Skeletal muscle cell (primary cell): ENCODE data around the gene SUPT5H.

Experiments
- DNase-seq: peaks from one replicate; pipeline ENCODE4 v3.0.0-alpha.2; 2010; ENCODE audit warnings: low read depth
- H3K4me3 ChIP-seq: 2 replicates; pipeline ENCODE4 v1.5.1; 2011; ENCODE audit warnings: low read depth, mild to moderate bottlenecking, control low read depth, low read length, moderate library complexity

SUPT5H gene

DNA sequence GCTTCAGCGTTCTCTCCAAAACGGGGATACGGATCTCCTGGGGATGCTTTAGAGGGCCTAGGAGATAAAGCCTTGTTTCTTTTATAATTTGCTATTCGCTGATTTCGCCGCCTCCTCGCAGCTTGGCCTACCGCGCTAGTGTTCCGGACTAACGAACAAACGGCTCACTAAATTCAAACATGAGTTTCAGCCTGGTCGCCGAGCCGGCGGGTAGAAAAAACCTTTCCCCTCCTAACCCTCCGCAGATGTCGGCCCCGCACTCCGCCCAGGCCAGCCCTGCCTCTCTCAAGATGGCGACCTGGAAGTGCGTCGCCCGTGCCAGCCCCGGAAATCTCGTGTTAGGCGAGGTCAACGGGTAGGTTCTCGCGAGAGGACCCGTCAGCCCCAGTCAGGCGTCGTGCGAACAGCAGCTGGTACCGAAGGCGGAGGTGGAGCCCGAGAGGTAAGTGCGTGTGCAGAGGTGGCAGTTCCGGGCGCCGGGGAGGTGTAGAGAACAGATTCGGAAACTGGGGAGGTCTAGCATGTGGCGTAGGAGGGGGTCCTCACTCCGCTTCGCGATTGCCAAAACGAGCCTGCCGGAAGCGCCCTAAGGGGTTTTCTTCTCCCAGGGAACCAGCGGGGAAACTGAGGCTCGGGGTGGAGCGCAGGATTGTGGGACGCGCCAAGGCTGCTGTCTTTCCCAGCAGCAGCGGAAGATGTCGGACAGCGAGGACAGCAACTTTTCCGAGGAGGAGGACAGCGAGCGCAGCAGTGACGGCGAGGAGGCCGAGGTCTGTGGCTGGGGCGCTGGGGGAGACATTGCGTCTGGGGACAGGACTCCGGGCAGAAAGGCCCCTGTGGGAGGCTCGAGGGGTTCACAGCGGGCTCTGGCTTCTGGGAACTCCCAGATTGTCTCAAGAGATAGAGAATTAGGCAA, at the start of gene SUPT5H:
TSS of gene SUPT5H (plus strand) at position 387 of the 916 bp plus-strand sequence. CDS start at position 696, 309 bp downstream.
- peak; percentile 90 for DNase-seq
- H3K4me3 ChIP-seq: peak within 1 kb of the TSS; percentile 100

DNA sequence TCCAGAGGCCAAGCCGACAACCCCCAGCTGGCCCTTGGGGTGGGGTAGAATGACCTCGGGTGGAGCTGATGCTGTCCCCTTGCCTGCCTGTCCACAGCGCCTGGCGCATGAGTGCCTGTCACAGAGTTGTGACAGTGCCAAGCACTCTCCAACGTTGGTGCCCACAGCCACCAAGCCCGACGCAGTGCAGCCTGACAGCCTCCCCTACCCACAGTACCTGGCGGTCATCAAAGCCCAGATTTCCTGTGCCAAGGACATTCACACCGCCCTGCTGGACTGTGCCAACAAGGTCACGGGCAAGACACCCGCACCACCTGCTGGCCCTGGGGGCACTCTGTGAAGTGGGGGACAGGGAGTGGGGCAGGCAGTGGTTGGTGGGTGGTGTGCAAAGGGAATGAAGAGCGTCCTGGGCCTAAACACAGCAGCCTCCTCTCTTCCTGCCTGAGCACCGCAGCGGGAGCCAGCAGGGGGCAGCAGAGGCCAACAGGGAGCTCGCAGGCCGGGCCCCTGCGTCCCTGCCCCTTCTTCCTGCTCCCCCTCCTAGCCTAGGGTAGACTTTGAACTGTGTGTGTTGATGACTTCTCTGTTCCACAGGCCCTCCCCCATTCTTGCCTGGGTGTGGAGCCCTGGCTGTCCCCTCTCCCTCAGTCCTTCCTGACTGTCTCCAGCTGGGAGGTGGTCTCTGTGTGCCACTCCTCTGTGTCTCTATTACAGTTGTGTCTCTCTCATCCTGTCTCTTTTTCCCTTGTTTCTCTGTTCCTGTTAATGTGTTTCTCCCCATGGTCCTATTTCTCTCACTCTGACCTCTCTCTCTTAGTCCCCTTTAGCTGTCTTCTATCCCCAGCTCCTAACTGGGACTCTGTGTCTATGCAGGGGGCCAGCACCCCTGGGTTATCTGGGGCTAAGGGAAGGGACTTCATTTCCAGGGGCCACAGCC, 47.8 kb upstream of the SUPT5H start:
- no peak overlapping the region for H3K4me3 ChIP-seq
- no peak for DNase-seq

DNA sequence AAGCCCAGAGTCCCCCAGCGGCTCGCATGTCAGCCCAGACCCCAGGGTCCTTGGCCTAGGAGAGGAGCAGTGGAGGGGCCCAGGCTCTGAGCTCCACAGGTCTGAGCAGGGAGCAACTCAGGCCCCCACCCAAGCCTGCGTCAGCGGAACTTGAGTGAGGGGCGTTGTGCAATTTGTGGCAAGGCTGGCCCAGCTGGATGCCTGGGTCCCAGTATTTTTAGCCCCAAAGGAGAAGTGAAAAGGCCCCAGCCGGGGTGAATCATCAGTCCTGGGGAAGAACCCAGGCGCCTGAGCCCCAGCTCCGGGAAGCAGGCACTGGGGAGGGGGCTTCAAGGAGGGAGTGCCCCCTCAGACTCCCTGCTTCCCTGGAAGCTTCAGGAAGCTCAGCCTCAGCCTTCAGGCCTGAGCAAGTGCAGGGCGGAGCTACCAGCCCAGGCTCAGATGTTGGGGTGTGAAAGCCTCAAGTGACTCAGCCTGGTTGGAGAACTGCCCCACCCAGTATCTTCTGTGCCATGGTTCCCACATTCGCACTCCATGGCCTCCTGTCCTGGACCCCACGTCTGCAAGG, 47.0 kb upstream of the SUPT5H start:
- peak; percentile 53 for DNase-seq
- H3K4me3 ChIP-seq: no peak overlapping the region

DNA sequence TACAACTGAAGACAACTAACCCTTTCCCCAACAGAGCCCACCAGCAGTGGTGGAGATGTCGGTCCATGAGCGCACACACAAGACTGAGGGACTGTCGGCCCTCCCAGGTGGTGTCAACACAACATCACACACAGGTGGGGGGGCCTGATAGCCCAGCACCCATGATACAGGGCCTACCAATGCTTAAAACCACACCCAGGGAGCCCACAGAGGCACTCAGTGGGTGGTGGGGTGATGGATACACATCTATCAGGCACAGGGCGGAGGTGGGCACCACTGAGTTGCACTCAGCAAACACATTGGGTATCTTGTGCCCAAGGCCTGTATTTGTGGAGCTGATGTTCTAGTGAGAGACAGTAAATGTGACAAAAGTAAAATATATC, 45.7 kb upstream of the SUPT5H start:
- DNase-seq: no peak
- H3K4me3 ChIP-seq: no peak overlapping the region

DNA sequence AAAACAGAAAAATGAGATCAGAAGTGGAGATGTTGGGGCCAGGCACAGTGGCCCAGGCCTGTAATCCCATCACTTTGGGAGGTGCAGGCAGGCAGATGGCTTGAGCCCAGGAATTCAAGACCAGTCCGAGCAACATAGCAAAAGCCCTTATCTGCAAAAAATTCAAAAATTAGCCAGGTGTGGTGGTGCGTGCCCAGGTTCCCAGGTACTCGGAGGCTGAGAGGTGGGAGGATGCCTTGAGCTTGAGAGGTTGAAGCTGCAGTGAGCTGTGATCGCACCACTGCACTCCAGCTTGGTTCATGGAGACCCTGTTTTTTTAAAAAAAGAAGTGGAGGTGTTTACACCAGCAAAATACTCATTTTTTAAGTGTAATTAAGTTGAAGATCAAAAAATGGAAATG, 45.3 kb upstream of the SUPT5H start:
- H3K4me3 ChIP-seq: no peak overlapping the region
- no peak for DNase-seq

DNA sequence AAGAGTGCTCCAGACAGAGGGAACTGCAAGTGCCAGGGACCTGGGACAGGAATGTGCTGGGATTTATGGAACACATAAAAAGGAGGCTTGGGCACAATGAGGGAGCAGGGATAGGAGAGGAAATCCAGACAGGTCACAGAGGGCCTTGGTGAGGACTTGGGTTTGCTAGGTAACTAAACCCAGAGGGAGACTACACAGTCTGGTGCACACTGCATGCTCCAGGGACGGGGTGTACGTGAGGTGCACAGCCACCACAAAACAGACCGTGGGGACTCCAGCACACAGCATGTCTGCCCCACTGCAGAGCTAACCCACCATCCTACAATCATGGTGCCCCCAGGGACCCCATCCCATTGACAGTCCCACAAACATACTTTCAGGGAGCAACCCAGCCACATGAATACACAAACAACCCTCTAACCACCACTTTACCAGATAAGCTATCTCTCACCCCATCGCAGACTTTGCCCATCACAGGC, 44.3 kb upstream of the SUPT5H start:
- no peak overlapping the region for H3K4me3 ChIP-seq
- DNase-seq: no peak

DNA sequence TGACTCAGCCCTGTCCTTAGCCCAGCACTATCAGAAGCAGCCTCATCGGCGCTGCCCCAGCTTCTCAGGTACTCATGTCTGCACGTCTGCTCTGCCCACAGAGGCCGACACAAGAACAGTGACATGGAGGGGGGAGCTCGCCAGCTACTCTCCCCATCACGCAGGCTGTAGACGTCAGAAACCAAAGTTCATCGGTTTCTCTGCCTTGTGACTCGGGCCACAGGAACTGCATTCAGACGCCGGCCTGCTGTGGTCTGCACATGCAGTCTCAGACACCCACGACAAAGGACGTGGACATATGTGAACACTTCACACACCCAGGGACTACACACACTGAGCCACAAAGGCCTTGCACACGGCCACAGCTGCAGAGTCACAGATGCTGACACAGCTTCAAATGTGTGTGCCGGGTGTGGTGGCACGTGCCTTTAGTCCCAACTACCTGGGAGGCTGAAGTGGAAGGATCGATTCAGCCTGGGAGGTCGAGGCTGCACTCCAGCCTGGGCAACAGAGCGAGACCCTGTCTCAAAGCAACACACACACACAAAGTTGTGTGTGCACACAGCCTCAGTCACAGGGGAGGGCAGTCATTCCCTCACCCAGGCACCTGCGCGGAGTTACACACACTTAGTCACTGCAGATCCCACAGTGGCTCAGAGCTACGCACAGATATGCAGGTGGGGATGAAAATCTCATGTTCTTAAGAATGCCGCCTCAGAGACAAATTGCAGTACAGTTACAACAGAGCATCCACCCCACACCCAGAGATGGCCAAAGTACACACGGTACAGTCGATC, 43.6 kb upstream of the SUPT5H start:
- no peak overlapping the region for H3K4me3 ChIP-seq
- DNase-seq: peak; percentile 72

DNA sequence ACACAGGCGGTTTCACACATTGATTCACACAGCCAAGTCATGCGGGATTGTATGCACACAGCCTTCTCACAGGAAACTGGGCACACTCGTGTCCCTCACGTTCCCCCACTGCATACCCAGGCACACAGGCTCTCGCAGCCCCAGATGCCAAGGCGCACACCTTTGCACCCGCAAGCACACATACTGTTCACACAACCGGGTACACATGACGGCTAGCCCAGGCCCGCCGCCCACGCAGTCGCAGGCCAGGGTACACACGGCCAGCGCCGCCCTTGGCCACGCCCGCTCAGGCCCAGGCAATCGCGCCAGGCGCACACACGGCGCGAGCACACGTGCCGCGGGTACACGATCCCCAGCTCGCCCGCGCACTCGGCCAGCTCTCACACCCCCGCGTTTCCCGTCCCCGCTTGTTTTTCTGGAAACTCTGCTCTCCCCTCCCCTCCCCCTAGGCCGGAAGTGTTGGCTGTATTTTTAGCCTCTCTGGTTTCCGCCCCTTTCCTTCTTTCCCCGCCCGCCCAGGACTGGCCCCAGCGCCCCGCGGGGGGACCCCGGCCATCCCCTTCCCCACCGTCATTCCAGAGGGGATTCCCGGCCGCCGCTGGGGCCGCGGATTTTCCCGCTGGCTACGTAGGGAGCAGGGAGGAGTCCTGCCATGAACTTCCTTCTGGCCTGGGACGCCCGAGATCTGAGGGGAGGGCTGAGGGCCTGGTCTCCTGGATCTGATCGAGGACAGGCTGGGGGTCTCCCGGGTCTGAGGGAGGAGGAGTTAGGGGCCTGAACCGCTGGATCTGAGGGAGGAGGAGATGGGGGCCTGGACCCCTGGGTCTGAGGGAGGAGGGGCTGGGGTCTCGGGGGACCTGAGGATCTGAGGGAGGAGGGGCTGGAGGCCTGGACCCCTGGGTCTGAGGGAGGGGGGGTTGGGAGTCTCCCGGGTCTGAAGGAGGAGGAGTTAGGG, 42.8 kb upstream of the SUPT5H start:
- peak overlapping the region; percentile 40 for H3K4me3 ChIP-seq

DNA sequence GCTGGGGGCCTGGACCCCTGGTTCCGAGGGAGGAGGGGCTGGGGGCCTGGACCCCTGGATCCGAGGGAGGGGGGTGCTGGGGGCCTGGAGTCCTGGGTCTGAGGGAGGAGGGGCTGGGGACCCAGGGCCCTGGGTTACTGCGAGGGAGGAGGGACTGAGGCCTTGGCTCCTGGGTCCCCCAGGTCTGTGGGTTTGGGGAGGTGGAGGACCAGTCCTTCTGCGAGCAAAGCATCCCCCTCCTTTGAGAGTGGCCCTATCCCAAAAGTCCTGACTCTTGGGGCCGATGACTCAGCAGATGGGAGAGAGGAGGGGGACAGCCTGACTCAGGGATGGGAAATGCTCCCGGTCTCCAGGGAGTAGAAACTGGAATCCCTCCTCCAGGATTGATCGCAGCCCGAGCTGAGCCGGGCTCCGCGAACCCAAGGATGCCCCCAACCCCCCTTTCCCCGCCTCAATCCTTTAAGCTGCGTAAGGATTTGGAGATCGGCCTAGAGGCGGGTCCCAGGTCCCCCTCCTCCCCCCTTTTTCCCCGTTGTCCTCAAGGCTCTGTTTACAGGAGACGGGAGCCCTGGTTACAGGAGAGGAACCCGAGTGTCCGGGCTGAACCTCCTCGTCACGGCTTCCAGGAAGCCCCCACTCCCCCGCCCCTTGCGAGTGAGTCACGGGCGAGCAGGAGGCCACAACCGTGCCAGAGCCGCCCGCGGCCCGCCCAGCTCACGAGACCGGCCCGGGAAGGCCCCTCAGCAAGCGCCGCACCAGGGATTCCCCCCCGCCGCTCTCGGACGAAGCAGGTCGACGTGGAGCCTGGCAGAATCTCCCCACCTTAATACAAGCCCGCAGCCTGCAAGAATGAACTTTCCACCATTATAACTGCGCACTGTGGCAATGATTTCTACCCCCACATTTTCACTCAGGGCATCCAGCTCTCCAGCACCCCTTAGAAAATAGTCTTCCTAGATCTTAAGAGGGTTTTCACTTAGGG, 41.8 kb upstream of the SUPT5H start:
- H3K4me3 ChIP-seq: peak overlapping the region; percentile 40
- peak; percentile 98 for DNase-seq

More for the DNA sequence above, 42.8 kb upstream of the SUPT5H start:
- DNase-seq: peak; percentile 79

DNA sequence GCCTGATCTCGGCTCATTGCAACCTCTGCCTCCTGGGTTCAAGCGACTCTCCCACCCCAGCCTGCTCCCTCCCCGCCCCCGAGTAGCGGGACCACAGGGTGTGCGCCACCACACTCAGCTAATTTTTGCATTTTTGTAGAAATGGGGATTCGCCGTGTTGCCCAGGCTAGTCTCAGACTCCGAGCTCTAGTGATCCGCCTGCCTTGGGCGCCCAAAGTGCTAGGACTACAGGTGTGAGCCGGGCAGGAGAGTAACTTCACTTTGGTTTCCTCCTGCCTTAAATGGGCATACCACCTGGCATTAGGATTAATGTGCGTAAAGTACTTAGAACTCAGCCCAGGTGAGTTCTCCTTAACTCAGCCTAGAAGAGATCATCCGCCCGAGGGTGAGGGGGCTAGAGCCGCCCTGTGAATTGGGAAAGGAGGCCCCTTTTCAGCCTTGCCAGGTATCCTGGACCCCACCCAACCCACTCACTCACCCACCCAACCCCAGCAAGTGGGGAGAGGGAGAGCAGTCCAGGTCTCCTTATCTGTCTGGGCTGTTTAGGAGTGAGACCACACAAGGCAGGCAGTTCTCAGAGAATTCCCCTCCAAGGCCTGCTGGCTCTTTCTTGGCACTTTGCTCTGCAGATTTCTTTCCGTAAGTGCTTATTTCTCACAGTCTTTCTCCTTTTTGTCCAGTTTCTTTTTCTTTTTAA, 40.0 kb upstream of the SUPT5H start:
- H3K4me3 ChIP-seq: no peak overlapping the region

DNA sequence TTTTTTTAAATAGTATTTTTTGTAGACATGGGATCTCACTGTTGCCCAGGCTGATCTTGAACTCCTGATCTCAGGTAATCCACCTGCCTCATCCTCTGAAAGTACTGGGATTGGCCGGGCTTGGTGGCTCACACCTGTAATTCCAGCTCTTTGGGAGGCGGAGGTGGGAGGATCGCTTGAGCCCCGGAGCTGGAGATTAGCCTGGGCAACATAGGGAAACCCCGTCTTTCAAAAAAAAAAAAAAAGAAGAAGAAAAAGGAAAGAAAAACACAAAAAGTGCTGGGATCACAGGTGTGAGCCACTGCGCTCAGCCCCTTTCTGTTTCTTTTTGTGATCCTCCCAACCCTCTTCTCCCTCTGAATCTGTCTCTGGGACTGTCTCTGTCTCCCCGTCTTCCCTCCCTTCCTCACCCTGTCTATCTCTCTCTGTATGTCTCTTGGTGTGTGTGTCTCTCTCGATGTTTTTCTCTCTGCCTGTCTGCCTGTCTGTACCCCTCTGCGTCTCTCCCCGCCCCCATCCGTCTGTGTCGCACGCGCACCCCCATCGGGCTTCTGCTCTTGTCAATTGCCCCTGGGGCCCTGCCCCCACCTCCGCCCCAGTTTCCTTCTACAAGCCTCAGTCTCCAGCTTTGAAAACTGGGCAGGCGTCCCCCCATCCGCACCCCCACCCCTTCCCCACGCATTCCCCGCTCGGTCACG, 39.3 kb upstream of the SUPT5H start:
- peak overlapping the region; percentile 97 for H3K4me3 ChIP-seq
- DNase-seq: no peak

More for the DNA sequence above, 40.0 kb upstream of the SUPT5H start:
- no peak for DNase-seq

DNA sequence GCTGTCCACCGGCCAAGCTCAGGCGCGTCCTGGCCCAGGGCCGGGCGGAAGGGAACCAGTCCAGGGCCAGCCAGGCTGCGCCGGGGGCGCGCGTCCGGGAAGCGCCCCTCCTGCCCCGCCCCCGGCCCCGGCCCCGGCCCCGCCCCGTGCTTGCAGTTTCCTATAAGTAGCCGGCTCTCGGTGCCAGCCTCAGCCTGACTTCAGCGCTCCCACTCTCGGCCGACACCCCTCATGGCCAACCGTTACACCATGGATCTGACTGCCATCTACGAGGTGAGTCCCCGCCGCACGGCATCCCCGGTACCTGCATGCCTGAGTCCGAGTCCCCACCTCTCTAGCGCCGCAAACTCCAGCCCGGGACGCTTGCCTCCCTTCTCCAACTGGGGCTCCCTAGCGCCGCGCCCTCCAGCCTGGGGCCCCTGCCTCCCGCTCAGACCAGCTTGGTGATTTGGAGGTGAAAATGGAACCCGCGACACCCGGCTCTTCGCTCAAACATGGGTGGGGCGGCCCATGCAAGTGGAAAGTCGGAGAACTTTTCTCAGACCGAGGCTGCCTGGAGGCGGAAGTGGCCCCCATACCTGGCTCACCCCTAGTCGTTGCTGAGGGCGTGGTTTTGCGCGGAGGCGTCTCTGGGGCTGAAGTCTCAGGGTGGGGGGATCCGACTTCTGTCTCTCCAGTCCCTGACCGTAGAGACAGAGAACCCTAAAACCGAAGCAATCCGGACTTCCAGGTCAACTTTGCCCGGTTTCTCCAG, 38.5 kb upstream of the SUPT5H start, which contains the start of gene ZFP36:
TSS of gene ZFP36 (plus strand) at position 192 of the 754 bp plus-strand sequence. CDS start at position 250, 58 bp downstream.
- DNase-seq: peak; percentile 63

DNA sequence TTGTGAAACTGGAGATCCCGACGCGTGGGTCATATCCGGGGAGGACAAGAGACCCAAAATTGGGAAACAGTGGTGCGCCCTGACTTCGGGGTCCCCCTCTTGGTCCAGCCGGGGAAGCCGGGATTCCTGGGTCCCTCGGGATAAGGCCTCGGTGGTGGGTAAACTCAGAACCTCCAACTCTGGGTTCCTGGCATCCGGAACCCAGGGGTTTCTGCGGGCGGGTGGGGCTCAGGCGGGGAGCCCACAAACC, 38.0 kb upstream of the SUPT5H start:
- H3K4me3 ChIP-seq: peak overlapping the region; percentile 97
- no peak for DNase-seq

More for the DNA sequence above, 38.5 kb upstream of the SUPT5H start, which contains the start of gene ZFP36:
- peak within 1 kb of the TSS; percentile 97 for H3K4me3 ChIP-seq

DNA sequence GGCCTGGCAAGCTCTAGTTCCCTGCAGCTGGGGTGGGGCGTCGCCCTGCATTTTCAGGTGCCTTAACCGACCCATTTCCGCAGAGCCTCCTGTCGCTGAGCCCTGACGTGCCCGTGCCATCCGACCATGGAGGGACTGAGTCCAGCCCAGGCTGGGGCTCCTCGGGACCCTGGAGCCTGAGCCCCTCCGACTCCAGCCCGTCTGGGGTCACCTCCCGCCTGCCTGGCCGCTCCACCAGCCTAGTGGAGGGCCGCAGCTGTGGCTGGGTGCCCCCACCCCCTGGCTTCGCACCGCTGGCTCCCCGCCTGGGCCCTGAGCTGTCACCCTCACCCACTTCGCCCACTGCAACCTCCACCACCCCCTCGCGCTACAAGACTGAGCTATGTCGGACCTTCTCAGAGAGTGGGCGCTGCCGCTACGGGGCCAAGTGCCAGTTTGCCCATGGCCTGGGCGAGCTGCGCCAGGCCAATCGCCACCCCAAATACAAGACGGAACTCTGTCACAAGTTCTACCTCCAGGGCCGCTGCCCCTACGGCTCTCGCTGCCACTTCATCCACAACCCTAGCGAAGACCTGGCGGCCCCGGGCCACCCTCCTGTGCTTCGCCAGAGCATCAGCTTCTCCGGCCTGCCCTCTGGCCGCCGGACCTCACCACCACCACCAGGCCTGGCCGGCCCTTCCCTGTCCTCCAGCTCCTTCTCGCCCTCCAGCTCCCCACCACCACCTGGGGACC, 37.6 kb upstream of the SUPT5H start:
- DNase-seq: no peak
- H3K4me3 ChIP-seq: peak overlapping the region; percentile 97
